GM21515 (cell line): Measurements from ENCODE around the gene RCBTB2.
A peak's percentile ranks its signal among the peaks of the same experiment; 100 is the strongest.

Experiments
- ATAC-seq: cut with Tn5 transposase; IDR thresholded peaks from one replicate; pipeline ENCODE4 v1.9.1; 2021; ENCODE audit not compliant: unreplicated experiment

The RCBTB2 gene

GRCh38 chr13:48496271-48497161, 36.4 kb downstream of the RCBTB2 start:
- no peak for ATAC-seq

- ATAC-seq: no peak
Observed at GRCh38 chr13:48494874-48495273, 38.0 kb downstream of the RCBTB2 start.

GRCh38 chr13:48493851-48494250, 39.0 kb downstream of the RCBTB2 start:
- no peak for ATAC-seq

GRCh38 chr13:48493066-48493765, 39.7 kb downstream of the RCBTB2 start:
- ATAC-seq: no peak

- ATAC-seq: peak; percentile 71
Observed at GRCh38 chr13:48492470-48493065, 40.3 kb downstream of the RCBTB2 start.

GRCh38 chr13:48492096-48492440, 40.8 kb downstream of the RCBTB2 start:
- peak; percentile 49 for ATAC-seq

GRCh38 chr13:48491423-48492095, 41.3 kb downstream of the RCBTB2 start:
- ATAC-seq: no peak

- ATAC-seq: no peak
Observed at GRCh38 chr13:48490241-48490640, 42.6 kb downstream of the RCBTB2 start.

- ATAC-seq: no peak
Observed at GRCh38 chr13:48489666-48490065, 43.2 kb downstream of the RCBTB2 start.

GRCh38 chr13:48488995-48489394, 43.9 kb downstream of the RCBTB2 start:
- ATAC-seq: no peak

- no peak for ATAC-seq
Observed at GRCh38 chr13:48487968-48488367, 44.9 kb downstream of the RCBTB2 start.

- no peak for ATAC-seq
Observed at GRCh38 chr13:48486836-48487235, 46.0 kb downstream of the RCBTB2 start.

- no peak for ATAC-seq
Observed at GRCh38 chr13:48486362-48486761, 46.5 kb downstream of the RCBTB2 start.

- no peak for ATAC-seq
Observed at GRCh38 chr13:48485432-48485831, 47.4 kb downstream of the RCBTB2 start.

GRCh38 chr13:48483575-48483974, 49.3 kb downstream of the RCBTB2 start:
- no peak for ATAC-seq

GRCh38 chr13:48478391-48478790, 54.5 kb downstream of the RCBTB2 start:
- no peak for ATAC-seq

GRCh38 chr13:48477191-48477855, 55.6 kb downstream of the RCBTB2 start:
- no peak for ATAC-seq

GRCh38 chr13:48476686-48477085, 56.2 kb downstream of the RCBTB2 start:
- no peak for ATAC-seq

GRCh38 chr13:48476215-48476614, 56.7 kb downstream of the RCBTB2 start:
- ATAC-seq: no peak

- ATAC-seq: no peak
Observed at GRCh38 chr13:48475230-48475629, 57.6 kb downstream of the RCBTB2 start.
